Measurements from ENCODE around the gene GPR171.

GRCh38 chr3:151201051-151201730 is 1.8 kb downstream of the GPR171 start:
- TF ChIP-seq CTCF (IDR thresholded peaks at IDR 0.05; ENCODE audit: poor library complexity, severe bottlenecking) (no peak), RAD21 (conservative IDR thresholded peaks at IDR 0.05) (no peak), EP300 (conservative IDR thresholded peaks at IDR 0.05; ENCODE audit: poor library complexity, severe bottlenecking) (no peak), POLR2AphosphoS5 (IDR thresholded peaks at IDR 0.05) (no peak), REST (IDR thresholded peaks at IDR 0.05; ENCODE audit: borderline replicate concordance) (no peak), TAF1 (IDR thresholded peaks at IDR 0.05; ENCODE audit: low read depth) (no peak), EZH2 (IDR thresholded peaks at IDR 0.05; ENCODE audit: borderline replicate concordance, insufficient read depth, low read length, poor library complexity, severe bottlenecking) (no peak)
